IMR-90 (cell line): ENCODE results near the gene PEX10. TPM values are rescaled to one million over a fixed set of nuclear protein-coding genes. Genes with fewer than 3 reads are reported as not detected.

Experiments used
- ATAC-seq: fragments of 200-7000 bp; cut with Tn5 transposase; 2 replicates; pipeline ENCODE4 v1.9.1; 2020; ENCODE audit warnings: low read depth, mild to moderate bottlenecking, moderate library complexity
- BruUV-seq: library from RNA; stranded (reverse); fragments of 400-500 nt; replicated peaks from 2 replicates; lab custom pipeline; 2021; lab: Mats Ljungman, UMichigan
- CTCF ChIA-PET: fragments of 300-600 bp; formaldehyde crosslinking; extraction: SDS; loops from one replicate; lab custom pipeline; 2021; ENCODE audit warnings: antibody characterized with exemption; lab: Yijun Ruan, JAX
- POLR2A ChIA-PET: fragments of 300-600 bp; sonication (Branson Sonifier 250); formaldehyde crosslinking; loops from one replicate; lab custom pipeline; 2022; ENCODE audit warnings: antibody characterized with exemption; ENCODE audit not compliant: unreplicated experiment; lab: Charles Lee
- DNase-seq: peaks from one replicate; pipeline ENCODE4 v3.0.0; 2013
- H2AFZ ChIP-seq: replicated peaks from 2 replicates; pipeline ENCODE3; 2013; ENCODE audit warnings: low read length, mild to moderate bottlenecking; ENCODE audit not compliant: poor library complexity
- H2AK5ac ChIP-seq: 2 replicates; pipeline ENCODE4 v1.6.1; 2013; ENCODE audit warnings: low read depth, low read length, inconsistent platforms
- H2AK9ac ChIP-seq: replicated peaks from 2 replicates; pipeline ENCODE3; 2013; ENCODE audit warnings: mild to moderate bottlenecking, low read depth, low read length, moderate library complexity; ENCODE audit not compliant: poor library complexity
- H2BK120ac ChIP-seq: 2 replicates; pipeline ENCODE4 v1.6.1; 2013; ENCODE audit warnings: low read depth, low read length, inconsistent platforms
- H2BK15ac ChIP-seq: 3 replicates; pipeline ENCODE4 v1.6.1; 2013; ENCODE audit warnings: low read depth, low read length, inconsistent platforms
- H2BK20ac ChIP-seq: 2 replicates; pipeline ENCODE4 v1.6.1; 2013; ENCODE audit warnings: low read depth, mild to moderate bottlenecking, inconsistent platforms, low read length, moderate library complexity
- H2BK5ac ChIP-seq: 2 replicates; pipeline ENCODE4 v1.6.1; 2013; ENCODE audit warnings: mild to moderate bottlenecking, low read depth, low read length, inconsistent platforms; ENCODE audit not compliant: poor library complexity, severe bottlenecking
- H3K14ac ChIP-seq: replicated peaks from 2 replicates; pipeline ENCODE4 v1.6.1; 2013; ENCODE audit warnings: low read depth, low read length, inconsistent platforms
- H3K18ac ChIP-seq: 2 replicates; pipeline ENCODE4 v1.6.1; 2013; ENCODE audit warnings: low read depth, low read length, control low read depth
- H3K23ac ChIP-seq: 2 replicates; pipeline ENCODE4 v1.6.1; 2013; ENCODE audit warnings: low read depth, low read length, inconsistent platforms
- H3K27ac ChIP-seq: 2 replicates; pipeline ENCODE4 v1.5.1; 2013; ENCODE audit warnings: mild to moderate bottlenecking, control low read depth, low read length; ENCODE audit not compliant: insufficient read depth
- H3K27me3 ChIP-seq: 2 replicates; pipeline ENCODE4 v1.6.1; 2013; ENCODE audit warnings: low read length; ENCODE audit not compliant: control insufficient read depth, insufficient read depth
- H3K36me3 ChIP-seq: 2 replicates; pipeline ENCODE4 v1.6.1; 2013; ENCODE audit warnings: low read length, mixed read lengths; ENCODE audit not compliant: control insufficient read depth, insufficient read depth
- H3K4ac ChIP-seq: 2 replicates; pipeline ENCODE4 v1.6.1; 2013; ENCODE audit warnings: low read depth, low read length, inconsistent platforms
- H3K4me1 ChIP-seq: 2 replicates; pipeline ENCODE4 v1.6.1; 2013; ENCODE audit warnings: low read length, mixed read lengths; ENCODE audit not compliant: control insufficient read depth, insufficient read depth
- H3K4me2 ChIP-seq: 2 replicates; pipeline ENCODE4 v1.6.1; 2013; ENCODE audit warnings: low read depth, mild to moderate bottlenecking, control low read depth, low read length, moderate library complexity
- H3K4me3 ChIP-seq: 2 replicates; pipeline ENCODE4 v1.5.1; 2013; ENCODE audit warnings: low read depth, mild to moderate bottlenecking, control low read depth, low read length, moderate library complexity; ENCODE audit not compliant: insufficient read depth
- H3K56ac ChIP-seq: 2 replicates; pipeline ENCODE4 v1.6.1; 2013; ENCODE audit warnings: low read length, inconsistent platforms; ENCODE audit not compliant: insufficient read depth; ENCODE audit errors: extremely low read depth
- H3K79me1 ChIP-seq, 2 experiments: 2 replicates each; pipeline ENCODE4 v1.6.1; 2013; ENCODE audit warnings: low read length in 2 of 2, inconsistent platforms in 1 of 2, low read depth in 1 of 2
- H3K9ac ChIP-seq: 2 replicates; pipeline ENCODE4 v1.6.1; 2013; ENCODE audit warnings: low read depth, low read length, control low read depth
- H3K9me1 ChIP-seq: 2 replicates; pipeline ENCODE4 v1.6.1; 2013; ENCODE audit warnings: low read length, inconsistent platforms; ENCODE audit not compliant: insufficient read depth
- H3K9me3 ChIP-seq: 2 replicates; pipeline ENCODE4 v1.6.1; 2013; ENCODE audit warnings: low read length; ENCODE audit not compliant: control insufficient read depth, insufficient read depth
- H4K20me1 ChIP-seq: 2 replicates; pipeline ENCODE4 v1.6.1; 2013; ENCODE audit warnings: low read length, inconsistent platforms; ENCODE audit not compliant: insufficient read depth
- H4K5ac ChIP-seq: 2 replicates; pipeline ENCODE4 v1.6.1; 2013; ENCODE audit warnings: mild to moderate bottlenecking, low read depth, low read length, control low read depth
- H4K8ac ChIP-seq, 2 experiments: 2 replicates each; pipeline ENCODE4 v1.6.1; 2013; ENCODE audit warnings: low read depth in 2 of 2, low read length in 2 of 2, control low read depth in 1 of 2, inconsistent platforms in 1 of 2
- H4K91ac ChIP-seq: 2 replicates; pipeline ENCODE4 v1.6.1; 2013; ENCODE audit warnings: low read depth, low read length, inconsistent platforms; ENCODE audit not compliant: insufficient read depth
- FOS ChIP-seq: fragments of 150-350 bp; IDR thresholded peaks from 2 replicates; pipeline ENCODE4 v1.6.1; 2016; ENCODE audit warnings: low read depth, low read length
- POLR2A ChIP-seq: IDR thresholded peaks from 2 replicates; pipeline ENCODE4 v1.6.1; 2012; ENCODE audit warnings: mild to moderate bottlenecking, low read depth, low read length
- WGBS, 2 experiments: methylation state at CpG; one replicate each; pipeline versions ENCODE4 v1.1.5 to v1.1.7; 2013; ENCODE audit warnings: missing lambda C conversion rate in 2 of 2; ENCODE audit not compliant: insufficient read length in 1 of 2; ENCODE audit errors: extremely low coverage in 2 of 2; 5-methylcytosine and 5-hydroxymethylcytosine counted together
- dilution Hi-C: fragments of 300-500 bp; cut with HindIII; formaldehyde crosslinking; loops from one replicate; pipeline ENCODE4 v1.14.3; 2018; ENCODE audit warnings: low sequenced_read_pairs; ENCODE audit not compliant: unreplicated experiment
- in situ Hi-C: fragments of 300-500 bp; cut with MboI; formaldehyde crosslinking; loops from 3 replicates; pipeline ENCODE4 v1.14.3; 2019; ENCODE audit warnings: low sequenced_read_pairs, inconsistent platforms, mixed read lengths
- intact Hi-C: fragments of 100-400 bp; cut with micrococcal nuclease; formaldehyde crosslinking; loops from 2 replicates; pipeline ENCODE4 v1.10.0; 2022
- polyA plus RNA-seq, 3 experiments: library from polyadenylated mRNA; depleted of rRNA; stranded (reverse); fragments of >200 nt; gene quantifications; 2 replicates each; pipeline ENCODE4 v1.2.3, GENCODE V29; 2012; ENCODE audit warnings: low replicate concordance in 1 of 3
- total RNA-seq: library from RNA; depleted of rRNA; stranded (reverse); fragments of >200 nt; gene quantifications from 2 replicates; pipeline ENCODE4 v1.2.3, GENCODE V29; 2012
- TF ChIP-seq, protein P1 (sequence below): conservative IDR thresholded peaks from 2 replicates; pipeline ENCODE4 v1.5.1; 2012; ENCODE audit warnings: mild to moderate bottlenecking, low read depth, low read length, improper control_type of control experiment

PEX10 gene
- total and polyA plus RNA-seq, 2 of the 4 experiments (the other 2 are of a cell fraction), result 16.9 to 19.7 TPM

GRCh38 chr1:2358651-2359640 is 53.4 kb downstream of the PEX10 start (continued):
- TF ChIP-seq FOS, result no peak
- no peak for TF ChIP-seq POLR2A
- TF ChIP-seq, protein P1, sequence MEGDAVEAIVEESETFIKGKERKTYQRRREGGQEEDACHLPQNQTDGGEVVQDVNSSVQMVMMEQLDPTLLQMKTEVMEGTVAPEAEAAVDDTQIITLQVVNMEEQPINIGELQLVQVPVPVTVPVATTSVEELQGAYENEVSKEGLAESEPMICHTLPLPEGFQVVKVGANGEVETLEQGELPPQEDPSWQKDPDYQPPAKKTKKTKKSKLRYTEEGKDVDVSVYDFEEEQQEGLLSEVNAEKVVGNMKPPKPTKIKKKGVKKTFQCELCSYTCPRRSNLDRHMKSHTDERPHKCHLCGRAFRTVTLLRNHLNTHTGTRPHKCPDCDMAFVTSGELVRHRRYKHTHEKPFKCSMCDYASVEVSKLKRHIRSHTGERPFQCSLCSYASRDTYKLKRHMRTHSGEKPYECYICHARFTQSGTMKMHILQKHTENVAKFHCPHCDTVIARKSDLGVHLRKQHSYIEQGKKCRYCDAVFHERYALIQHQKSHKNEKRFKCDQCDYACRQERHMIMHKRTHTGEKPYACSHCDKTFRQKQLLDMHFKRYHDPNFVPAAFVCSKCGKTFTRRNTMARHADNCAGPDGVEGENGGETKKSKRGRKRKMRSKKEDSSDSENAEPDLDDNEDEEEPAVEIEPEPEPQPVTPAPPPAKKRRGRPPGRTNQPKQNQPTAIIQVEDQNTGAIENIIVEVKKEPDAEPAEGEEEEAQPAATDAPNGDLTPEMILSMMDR, result no peak

GRCh38 chr1:2358072-2358471 is 54.3 kb downstream of the PEX10 start:
- no peak overlapping the region for H3K4me2 ChIP-seq
- no peaks in the 10 kb centered on the region for H3K9me3 ChIP-seq
- CTCF ChIA-PET, result no interaction called here
- H4K5ac ChIP-seq, result no peak overlapping the region
- no peak overlapping the region for H3K27ac ChIP-seq
- H3K23ac ChIP-seq, result no peak overlapping the region
- no peaks in the 10 kb centered on the region for H3K27me3 ChIP-seq
- no peaks in the 10 kb centered on the region for H3K9me1 ChIP-seq
- no peak overlapping the region for H2AK5ac ChIP-seq
- DNase-seq (no peak), ATAC-seq (no peak)
- no peak overlapping the region for H2AFZ ChIP-seq
- H3K9ac ChIP-seq, result no peak overlapping the region
- H2BK15ac ChIP-seq, result no peak overlapping the region
- POLR2A ChIA-PET, result no interaction called here
- 83% methylated on average over 6 of the region's 13 CpGs; no CpG with 5 or more reads in 1 of the 2 experiments for WGBS, 2 experiments
- no peaks in the 10 kb centered on the region for H4K20me1 ChIP-seq
- no peak overlapping the region for H2BK120ac ChIP-seq
- TF ChIP-seq POLR2A, result no peak
- H2BK5ac ChIP-seq, result no peak overlapping the region
- H3K14ac ChIP-seq, result no peak overlapping the region
- H3K79me1 ChIP-seq, result no peaks in the 10 kb centered on the region
- BruUV-seq, result no TSS peak
- H3K36me3 ChIP-seq, result no peaks in the 10 kb centered on the region
- no peak overlapping the region for H3K18ac ChIP-seq
- H4K91ac ChIP-seq, result no peak overlapping the region
- in situ Hi-C loops, result loop anchor here (25.0 kb wide), 1 partner anchor 396 kb away; no protein-coding TSS in a partner anchor
- no peak overlapping the region for H3K56ac ChIP-seq
- no peak overlapping the region for H3K4ac ChIP-seq
- no peak overlapping the region for H2BK20ac ChIP-seq
- no peak overlapping the region for H2AK9ac ChIP-seq
- no peak overlapping the region for H4K8ac ChIP-seq
- no peak overlapping the region for H3K4me3 ChIP-seq
- 0 out of 2 replicates have a peak, but pooled peaks cover 3% of the 10 kb centered on the region for H3K4me1 ChIP-seq
- intact Hi-C loops, result no loop called here
- dilution Hi-C loops, result no loop called here
